Stimulated activated CD8-positive, alpha-beta memory T cell treated with anti-CD3 and anti-CD28 coated beads, Interleukin-15, amount 100 ng/mL, for 48 hours (primary cell): ENCODE results near the gene COX18.

Source experiments
- DNase-seq, 2 donors: peaks; one replicate each; pipeline ENCODE4 v3.0.0-alpha.2; 2020; ENCODE audit warnings: low read depth in 2 of 2

The COX18 gene, protein sequence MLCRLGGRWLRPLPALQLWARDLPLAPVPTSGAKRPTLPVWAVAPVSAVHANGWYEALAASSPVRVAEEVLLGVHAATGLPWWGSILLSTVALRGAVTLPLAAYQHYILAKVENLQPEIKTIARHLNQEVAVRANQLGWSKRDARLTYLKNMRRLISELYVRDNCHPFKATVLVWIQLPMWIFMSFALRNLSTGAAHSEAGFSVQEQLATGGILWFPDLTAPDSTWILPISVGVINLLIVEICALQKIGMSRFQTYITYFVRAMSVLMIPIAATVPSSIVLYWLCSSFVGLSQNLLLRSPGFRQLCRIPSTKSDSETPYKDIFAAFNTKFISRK

DNA sequence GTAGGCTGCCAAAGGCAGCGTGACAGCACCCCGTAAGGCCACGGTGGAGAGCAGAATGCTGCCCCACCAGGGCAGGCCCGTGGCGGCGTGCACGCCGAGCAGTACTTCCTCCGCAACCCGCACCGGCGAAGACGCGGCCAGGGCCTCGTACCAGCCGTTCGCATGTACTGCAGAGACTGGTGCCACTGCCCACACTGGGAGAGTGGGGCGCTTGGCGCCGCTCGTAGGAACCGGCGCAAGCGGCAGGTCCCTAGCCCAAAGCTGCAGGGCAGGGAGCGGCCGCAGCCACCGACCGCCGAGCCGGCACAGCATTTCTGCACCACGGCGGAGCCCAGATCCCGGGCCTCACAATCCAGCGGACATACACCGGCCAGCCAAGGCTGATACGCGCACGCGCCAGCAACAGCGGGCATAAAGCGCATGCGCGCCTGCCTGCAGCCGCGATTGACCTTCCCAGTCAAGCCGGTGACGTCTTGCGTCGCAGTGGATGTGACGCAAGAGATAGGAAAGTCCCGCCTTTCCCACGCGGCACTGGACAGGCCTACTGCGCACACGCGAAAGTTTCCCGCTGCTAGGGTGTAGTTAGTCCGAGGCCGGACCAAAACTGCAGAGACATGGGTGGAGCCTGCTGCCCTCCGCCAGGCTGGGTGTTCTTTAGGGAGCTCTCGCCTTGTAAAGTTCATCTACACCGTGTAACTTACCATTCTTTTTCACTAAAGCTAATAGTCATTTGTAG, at the start of gene COX18:
Gene COX18, minus strand, starts transcription at position 379 of the 736 bp plus-strand sequence. Its CDS starts 67 bp downstream, at position 312.
- peak; percentile 93 to 96 for DNase-seq

GRCh38 chr4:73109493-73109892, 40.0 kb upstream of the COX18 start:
- DNase-seq, result no peak

GRCh38 chr4:73104695-73105094, 35.2 kb upstream of the COX18 start:
- DNase-seq, result no peak

- DNase-seq, result no peak
Observed at GRCh38 chr4:73103799-73104503, 34.4 kb upstream of the COX18 start.

GRCh38 chr4:73099143-73099542, 29.6 kb upstream of the COX18 start:
- no peak for DNase-seq

GRCh38 chr4:73098713-73099112, 29.2 kb upstream of the COX18 start:
- DNase-seq, result no peak

- DNase-seq, result no peak
Observed at GRCh38 chr4:73098016-73098415, 28.5 kb upstream of the COX18 start.

- no peak for DNase-seq
Observed at GRCh38 chr4:73092868-73093267, 23.4 kb upstream of the COX18 start.

DNA sequence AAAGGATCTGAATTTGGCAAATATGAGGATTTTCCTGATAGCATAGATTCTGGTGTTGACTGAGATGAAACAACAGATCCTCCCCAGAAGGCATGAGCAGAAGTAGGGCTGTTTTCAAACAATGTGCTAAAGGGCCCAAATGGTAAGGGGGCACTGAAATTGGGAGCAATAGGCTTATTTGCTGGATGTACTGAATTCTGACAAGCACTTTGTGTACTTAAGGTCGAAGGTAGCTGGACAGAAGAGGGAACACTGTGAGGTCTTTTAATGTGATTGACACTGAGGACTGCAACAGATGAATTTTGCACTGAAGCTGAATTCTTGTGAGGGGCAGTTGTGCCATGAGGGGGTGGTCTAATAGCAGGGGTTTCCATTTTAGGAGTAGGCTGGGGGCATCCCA, 21.2 kb upstream of the COX18 start:
- no peak for DNase-seq

- no peak for DNase-seq
Observed at GRCh38 chr4:73087871-73088270, 18.4 kb upstream of the COX18 start.

GRCh38 chr4:73086095-73086868, 16.8 kb upstream of the COX18 start:
- DNase-seq, result no peak

GRCh38 chr4:73080789-73081188, 11.3 kb upstream of the COX18 start:
- DNase-seq, result no peak

- DNase-seq, result no peak
Observed at GRCh38 chr4:73075832-73076231, 6.3 kb upstream of the COX18 start.

DNA sequence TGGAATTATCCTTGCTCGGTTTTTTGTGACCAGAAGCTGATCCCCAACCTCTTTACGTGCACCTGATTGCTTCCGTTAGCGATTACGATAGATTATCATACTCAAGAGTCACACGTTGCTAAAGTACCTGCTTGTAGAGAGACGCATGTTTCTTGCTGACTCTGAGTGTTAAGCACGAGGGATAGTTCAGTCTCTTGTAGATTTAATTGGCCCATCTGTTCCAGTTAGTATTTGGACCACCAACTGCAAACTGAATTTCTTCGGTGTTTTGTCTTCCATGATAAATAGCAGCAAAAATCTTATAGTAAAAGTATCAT, 516 bp upstream of the COX18 start:
- DNase-seq, result no peak

GRCh38 chr4:73068491-73069337, 802 bp downstream of the COX18 start:
- DNase-seq, result no peak

DNA sequence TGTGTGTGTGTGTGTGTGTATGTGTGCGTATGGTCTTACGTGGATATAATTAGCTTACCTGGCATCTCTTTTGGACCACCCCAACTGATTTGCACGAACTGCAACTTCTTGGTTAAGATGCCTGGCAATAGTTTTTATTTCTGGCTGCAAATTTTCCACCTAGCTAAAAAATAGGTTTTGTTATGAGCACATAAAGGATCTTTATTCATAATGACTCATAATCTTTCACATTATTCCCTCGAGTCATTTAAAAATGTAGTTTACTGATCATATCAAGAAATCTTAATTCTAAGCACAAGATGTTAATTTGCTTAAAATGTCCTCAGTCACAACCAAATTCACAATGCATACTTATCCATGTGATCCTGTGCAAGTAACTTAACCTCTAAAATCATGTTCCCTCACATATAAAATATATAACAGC, 1.5 kb downstream of the COX18 start:
- peak in 1 of 2 donors; percentile 14 for DNase-seq

- DNase-seq, result no peak
Observed at GRCh38 chr4:73066928-73067327, 2.6 kb downstream of the COX18 start.

- no peak for DNase-seq
Observed at GRCh38 chr4:73066445-73066844, 3.1 kb downstream of the COX18 start.

- DNase-seq, result no peak
Observed at GRCh38 chr4:73064536-73064935, 5.0 kb downstream of the COX18 start.

DNA sequence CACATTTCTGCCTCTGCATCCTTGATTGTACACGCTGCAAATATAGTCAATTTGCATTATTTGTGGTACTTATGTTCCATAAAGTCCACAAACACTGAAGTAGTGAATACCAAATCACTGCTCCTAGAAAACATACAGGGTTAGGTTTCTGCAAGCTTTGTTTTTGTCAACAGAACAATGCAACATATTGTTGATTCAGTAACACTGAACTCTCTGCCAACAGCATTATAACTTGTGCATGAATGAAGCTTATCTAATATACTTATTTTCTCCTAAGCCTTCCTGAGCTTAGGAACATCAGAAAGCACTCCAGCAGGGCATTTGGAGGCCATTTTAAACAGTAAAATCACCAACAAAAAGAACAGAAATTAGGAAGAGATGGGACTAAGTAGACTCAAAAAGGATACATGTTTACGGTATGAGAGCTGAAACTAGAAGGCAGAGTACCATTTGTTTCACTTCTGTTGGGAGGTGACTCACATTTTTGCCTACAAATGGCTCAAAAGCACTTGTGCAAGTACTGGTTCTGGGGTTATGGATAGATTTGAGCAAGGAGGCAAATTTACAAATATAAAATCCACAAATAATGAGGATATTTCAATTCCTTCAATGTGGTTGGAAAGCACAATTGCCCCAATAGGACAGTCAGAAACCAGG, 14.1 kb downstream of the COX18 start:
- DNase-seq, result no peak
